GM10248 (cell line): ENCODE data around the gene TACR2.

Experiments
- CTCF ChIA-PET: fragments of 300-600 bp; sonication (Branson Sonifier 250); formaldehyde crosslinking; extraction: SDS; loops from one replicate; lab custom pipeline; 2021; ENCODE audit warnings: antibody characterized with exemption; lab: Yijun Ruan, JAX
- POLR2A ChIA-PET: fragments of 350-650 bp; sonication (Branson Sonifier 250); formaldehyde crosslinking; extraction: SDS; loops from one replicate; lab custom pipeline; 2020; ENCODE audit warnings: antibody characterized with exemption; lab: Yijun Ruan, JAX
- DNase-seq: peaks from one replicate; pipeline ENCODE4 v3.0.0; 2012; ENCODE audit errors: extremely low spot score
- CTCF ChIP-seq: IDR thresholded peaks from 2 replicates; pipeline ENCODE4 v1.5.1; 2012; ENCODE audit warnings: mild to moderate bottlenecking, low read depth; ENCODE audit errors: extremely low read depth, missing control alignments, control extremely low read depth

The TACR2 gene

GRCh38 chr10:69425041-69425440, 8.3 kb upstream of the TACR2 start:
- no peak for DNase-seq
- TF ChIP-seq CTCF = no peak
- POLR2A ChIA-PET = no interaction called here
- CTCF ChIA-PET = interaction anchor here (1.0 to 1.2 kb wide), 2 partner anchors 12 to 81 kb away, joined by 3 to 4 read pairs; no protein-coding TSS in a partner anchor

- no peak for DNase-seq
- POLR2A ChIA-PET = no interaction called here
Observed at GRCh38 chr10:69422676-69423075, 6.0 kb upstream of the TACR2 start.

GRCh38 chr10:69421611-69422308, 5.0 kb upstream of the TACR2 start:
- CTCF ChIA-PET = interaction anchor here (1.2 to 1.5 kb wide), 2 partner anchors 10 to 14 kb away, joined by 3 to 4 read pairs; no protein-coding TSS in a partner anchor
- DNase-seq = no peak
- TF ChIP-seq CTCF = no peak
- POLR2A ChIA-PET = no interaction called here

More at GRCh38 chr10:69422676-69423075, 6.0 kb upstream of the TACR2 start:
- TF ChIP-seq CTCF = no peak
- CTCF ChIA-PET = interaction anchor here (1.1 to 2.6 kb wide), 3 partner anchors 9 to 30 kb away, joined by 3 to 19 read pairs (median 3); no protein-coding TSS in a partner anchor

- ChIA-PET CTCF (interaction anchor here (1.4 to 3.5 kb wide), 2 partner anchors 11 to 88 kb away, joined by 3 to 17 read pairs; no protein-coding TSS in a partner anchor), POLR2A (no interaction called here)
- no peak for TF ChIP-seq CTCF
- no peak for DNase-seq
Observed at GRCh38 chr10:69419744-69420126, 3.0 kb upstream of the TACR2 start.

- ChIA-PET POLR2A (no interaction called here), CTCF (interaction anchor here (1.4 to 3.5 kb wide), 2 partner anchors 11 to 88 kb away, joined by 3 to 17 read pairs; no protein-coding TSS in a partner anchor)
- DNase-seq = no peak
- TF ChIP-seq CTCF = no peak
Observed at GRCh38 chr10:69419096-69419743, 2.5 kb upstream of the TACR2 start.

GRCh38 chr10:69418052-69418752, 1.5 kb upstream of the TACR2 start:
- TF ChIP-seq CTCF = no peak

More at GRCh38 chr10:69418052-69418752, 1.5 kb upstream of the TACR2 start:
- ChIA-PET CTCF (interaction anchor here (1.2 to 3.5 kb wide), 5 partner anchors 9 to 89 kb away, joined by 3 to 17 read pairs (median 3); no protein-coding TSS in a partner anchor), POLR2A (no interaction called here)
- no peak for DNase-seq
